Choroid plexus epithelial cell (primary cell): Measurements from ENCODE around the gene ZNF398.
A peak's percentile ranks its signal among the peaks of the same experiment; 100 is the strongest.

ENCODE experiments used
- DNase-seq: peaks from one replicate; pipeline ENCODE4 v3.0.0-alpha.2; 2010; ENCODE audit warnings: low read depth
- H3K4me3 ChIP-seq: 2 replicates; pipeline ENCODE4 v1.5.1; 2011; ENCODE audit warnings: low read depth, mild to moderate bottlenecking, control low read depth, low read length, moderate library complexity
- TF ChIP-seq, protein P1 (sequence below): conservative IDR thresholded peaks from 2 replicates; pipeline ENCODE4 v1.5.1; 2011; ENCODE audit warnings: low read depth, mild to moderate bottlenecking, control low read depth, inconsistent platforms, low read length, moderate library complexity

The ZNF398 gene

DNA sequence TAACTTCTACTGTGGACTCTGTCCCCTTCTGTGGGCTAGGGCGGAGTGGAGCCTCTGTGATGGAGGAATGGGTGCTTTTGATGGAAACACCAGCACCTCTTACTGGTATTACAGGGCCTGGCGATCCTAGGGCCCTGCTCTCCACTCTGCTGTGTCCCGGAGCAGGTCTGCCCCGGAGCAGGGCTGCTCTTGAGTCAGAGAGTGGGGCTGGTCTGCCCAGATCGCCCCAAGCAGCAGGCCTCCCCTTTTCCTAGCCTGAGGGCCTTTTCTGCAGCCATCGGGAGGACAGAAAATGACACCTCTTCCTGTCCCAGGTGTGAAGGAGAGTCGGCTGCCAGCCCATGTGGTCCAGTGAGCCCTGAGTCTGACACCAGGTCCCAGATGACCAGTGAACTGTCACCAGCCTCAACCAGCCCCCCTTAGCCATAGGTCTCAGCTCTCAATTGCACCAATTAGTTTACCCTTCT is 49.5 kb downstream of the ZNF398 start:
- TF ChIP-seq, protein P1, sequence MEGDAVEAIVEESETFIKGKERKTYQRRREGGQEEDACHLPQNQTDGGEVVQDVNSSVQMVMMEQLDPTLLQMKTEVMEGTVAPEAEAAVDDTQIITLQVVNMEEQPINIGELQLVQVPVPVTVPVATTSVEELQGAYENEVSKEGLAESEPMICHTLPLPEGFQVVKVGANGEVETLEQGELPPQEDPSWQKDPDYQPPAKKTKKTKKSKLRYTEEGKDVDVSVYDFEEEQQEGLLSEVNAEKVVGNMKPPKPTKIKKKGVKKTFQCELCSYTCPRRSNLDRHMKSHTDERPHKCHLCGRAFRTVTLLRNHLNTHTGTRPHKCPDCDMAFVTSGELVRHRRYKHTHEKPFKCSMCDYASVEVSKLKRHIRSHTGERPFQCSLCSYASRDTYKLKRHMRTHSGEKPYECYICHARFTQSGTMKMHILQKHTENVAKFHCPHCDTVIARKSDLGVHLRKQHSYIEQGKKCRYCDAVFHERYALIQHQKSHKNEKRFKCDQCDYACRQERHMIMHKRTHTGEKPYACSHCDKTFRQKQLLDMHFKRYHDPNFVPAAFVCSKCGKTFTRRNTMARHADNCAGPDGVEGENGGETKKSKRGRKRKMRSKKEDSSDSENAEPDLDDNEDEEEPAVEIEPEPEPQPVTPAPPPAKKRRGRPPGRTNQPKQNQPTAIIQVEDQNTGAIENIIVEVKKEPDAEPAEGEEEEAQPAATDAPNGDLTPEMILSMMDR: no peak
- peak; percentile 36 for DNase-seq
- peak overlapping the region; percentile 94 for H3K4me3 ChIP-seq

DNA sequence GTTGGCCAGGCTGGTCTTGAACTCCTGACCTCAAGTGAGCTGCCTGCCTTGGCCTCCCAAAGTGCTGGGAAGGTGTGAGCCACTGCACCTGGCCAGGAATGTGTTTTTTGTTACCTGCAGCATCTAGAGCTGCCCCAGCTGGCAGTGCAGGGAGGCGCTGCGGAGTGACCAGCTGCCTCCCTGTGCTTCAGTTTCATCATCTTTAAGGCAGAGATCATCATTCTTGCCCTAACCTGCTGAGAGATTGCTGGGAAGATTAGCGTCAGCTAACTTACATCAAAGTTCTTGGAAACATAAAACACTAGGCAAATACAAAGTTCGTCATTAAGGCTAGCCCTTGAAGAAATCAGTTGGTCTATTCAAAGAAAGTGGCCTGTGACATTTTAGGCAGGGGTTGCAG is 50.4 kb downstream of the ZNF398 start:
- no peak for DNase-seq
- no peak overlapping the region for H3K4me3 ChIP-seq
- TF ChIP-seq, protein P1: no peak

DNA sequence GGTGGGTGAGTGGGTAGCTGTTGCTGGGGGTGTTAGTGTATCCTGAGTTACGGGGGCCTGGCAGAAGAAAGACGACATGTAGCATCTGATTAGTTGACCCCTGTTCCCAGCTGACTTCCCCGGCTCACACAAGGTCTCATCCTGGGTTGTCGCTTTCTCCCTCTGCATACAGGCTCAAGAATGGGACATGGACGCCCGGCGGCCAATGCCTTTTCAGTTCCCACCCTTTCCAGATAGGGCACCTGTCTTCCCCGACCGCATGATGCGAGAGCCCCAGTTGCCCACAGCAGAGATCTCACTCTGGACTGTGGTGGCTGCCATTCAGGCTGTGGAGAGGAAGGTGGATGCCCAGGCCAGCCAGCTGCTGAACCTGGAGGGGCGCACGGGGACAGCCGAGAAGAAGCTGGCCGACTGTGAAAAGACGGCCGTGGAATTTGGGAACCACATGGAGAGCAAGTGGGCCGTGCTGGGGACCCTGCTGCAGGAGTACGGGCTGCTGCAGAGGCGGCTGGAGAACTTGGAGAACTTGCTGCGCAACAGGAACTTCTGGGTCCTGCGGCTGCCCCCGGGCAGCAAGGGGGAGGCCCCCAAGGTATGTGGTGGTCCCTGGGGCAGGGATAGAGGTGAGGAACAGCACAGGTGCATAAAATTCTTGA is 51.0 kb downstream of the ZNF398 start:
- TF ChIP-seq, protein P1: no peak
- DNase-seq: no peak
- H3K4me3 ChIP-seq: no peak overlapping the region

DNA sequence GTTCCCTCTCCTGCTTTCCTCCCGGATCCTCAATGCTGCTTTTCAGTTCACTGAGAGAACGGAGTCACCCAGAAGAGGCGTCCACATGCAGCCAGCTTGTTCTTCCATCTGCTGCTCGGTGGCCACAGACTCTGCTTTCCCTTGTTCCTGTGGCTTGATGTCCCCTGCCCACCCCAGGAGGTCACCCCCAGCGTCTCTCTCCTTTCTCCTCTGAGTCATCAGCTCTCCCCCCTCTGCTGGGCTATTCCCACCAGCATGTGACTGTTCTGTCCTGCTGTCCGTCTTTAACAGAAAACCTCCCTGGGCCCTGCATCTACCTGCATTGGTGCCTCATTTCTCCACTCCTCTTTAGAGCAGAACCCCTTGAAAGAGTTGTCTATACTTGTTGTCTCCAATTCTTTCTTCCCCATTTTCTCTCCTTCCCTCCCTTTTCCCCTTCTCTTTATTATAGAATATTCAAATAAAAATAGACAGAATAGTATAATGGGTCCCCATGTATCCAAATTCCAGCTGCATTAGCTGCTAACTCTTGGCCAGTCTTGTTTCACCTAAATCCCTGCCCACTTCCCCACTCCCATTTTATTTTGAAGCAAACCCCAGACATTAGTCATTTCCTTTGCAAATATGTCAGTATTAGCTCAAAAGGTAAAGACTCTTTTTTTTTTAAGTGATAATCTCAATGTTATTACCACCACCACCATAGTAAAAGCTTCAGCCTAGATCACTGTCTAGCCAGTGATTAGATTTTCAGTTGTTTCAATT is 52.2 kb downstream of the ZNF398 start:
- TF ChIP-seq, protein P1: no peak
- H3K4me3 ChIP-seq: no peak overlapping the region
- peak; percentile 52 for DNase-seq

DNA sequence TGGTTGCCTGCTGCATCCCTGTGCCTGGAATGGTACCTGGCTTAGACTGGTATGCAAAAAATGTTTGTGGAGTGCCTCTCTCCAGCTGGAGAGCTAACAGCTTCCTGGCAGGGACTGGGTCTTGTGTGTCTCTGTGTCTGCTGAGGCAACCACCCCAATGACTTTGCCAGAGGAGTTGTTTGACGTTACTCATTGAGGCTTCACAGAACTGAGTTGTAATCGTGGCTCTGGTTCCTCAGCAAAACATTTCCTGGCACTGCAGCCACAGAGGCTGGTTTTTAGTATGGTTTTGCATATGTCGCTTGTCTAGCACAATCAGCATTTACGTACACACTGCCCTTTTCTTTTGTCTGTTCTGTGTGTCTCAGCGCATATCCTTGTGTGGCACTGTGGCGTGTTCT is 55.6 kb downstream of the ZNF398 start:
- no peak overlapping the region for H3K4me3 ChIP-seq
- no peak for DNase-seq
- TF ChIP-seq, protein P1: no peak

DNA sequence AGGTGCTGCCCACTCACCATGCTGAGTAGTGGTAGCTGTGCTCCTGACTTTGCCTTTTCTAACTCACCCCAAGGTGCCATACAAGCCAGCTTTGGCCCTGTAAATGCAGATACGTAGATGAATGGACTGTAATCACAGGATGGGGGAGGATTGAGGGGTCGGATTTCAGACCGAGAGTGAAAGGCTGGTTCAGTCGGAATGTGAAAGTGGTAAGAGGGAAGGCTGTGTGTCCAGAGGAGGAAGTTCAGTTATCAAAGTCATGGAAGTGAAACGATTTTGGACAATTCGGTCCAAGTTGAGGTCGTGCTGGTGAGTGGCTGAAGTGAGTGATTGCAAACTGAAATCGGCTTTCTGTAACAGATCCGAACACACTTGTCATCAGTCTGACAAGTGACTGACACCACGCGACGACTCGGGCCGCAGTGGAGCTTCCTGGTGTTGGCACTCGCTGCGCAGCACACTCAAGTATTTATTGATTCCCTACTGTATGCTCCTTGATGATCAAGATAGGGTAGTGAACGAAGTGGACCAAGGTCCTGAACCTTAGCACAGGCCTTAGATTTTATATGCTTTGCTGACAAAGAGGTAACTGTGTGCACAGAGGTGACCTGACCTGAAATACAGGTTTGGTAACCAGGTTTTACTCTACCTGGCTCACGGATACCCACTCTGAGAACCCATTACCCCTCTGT is 58.6 kb downstream of the ZNF398 start:
- TF ChIP-seq, protein P1: no peak
- H3K4me3 ChIP-seq: no peak overlapping the region
- no peak for DNase-seq
